ENCODE results near the gene LRMDA.
A peak's percentile ranks its signal among the peaks of the same experiment; 100 is the strongest.

The LRMDA gene

DNA sequence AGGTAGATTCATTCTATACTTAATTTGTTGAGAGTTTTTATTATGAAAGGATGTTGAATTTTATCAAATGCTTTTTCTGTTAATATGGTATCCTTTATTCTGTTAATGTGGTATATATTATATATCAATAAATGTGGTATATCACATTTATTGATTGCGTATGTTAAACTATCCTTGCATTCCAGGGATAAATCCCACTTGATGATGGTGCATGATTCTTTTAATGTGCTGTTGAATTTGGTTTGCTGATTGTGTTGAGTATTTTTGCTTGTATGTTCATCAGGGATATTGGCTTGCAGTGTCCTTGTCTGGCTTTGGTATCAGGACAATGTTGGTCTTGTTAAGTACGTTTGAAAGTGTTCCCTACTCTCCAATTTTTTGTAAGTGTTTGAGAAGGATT lies 11.9 kb downstream of the LRMDA start:
- H3K27me3 Mint-ChIP-seq (ENCODE audit: low read depth) = peaks cover 19% of the 10 kb centered on the region
- peaks cover 13% of the 10 kb centered on the region for H3K4me1 Mint-ChIP-seq
- H3K4me3 Mint-ChIP-seq = no peak overlapping the region
- peaks cover 29% of the 10 kb centered on the region for H3K36me3 Mint-ChIP-seq (ENCODE audit: low read depth)
- H3K27ac Mint-ChIP-seq = no peak overlapping the region
- H3K9me3 Mint-ChIP-seq = peaks cover 45% of the 10 kb centered on the region
- TF ChIP-seq, protein P1, sequence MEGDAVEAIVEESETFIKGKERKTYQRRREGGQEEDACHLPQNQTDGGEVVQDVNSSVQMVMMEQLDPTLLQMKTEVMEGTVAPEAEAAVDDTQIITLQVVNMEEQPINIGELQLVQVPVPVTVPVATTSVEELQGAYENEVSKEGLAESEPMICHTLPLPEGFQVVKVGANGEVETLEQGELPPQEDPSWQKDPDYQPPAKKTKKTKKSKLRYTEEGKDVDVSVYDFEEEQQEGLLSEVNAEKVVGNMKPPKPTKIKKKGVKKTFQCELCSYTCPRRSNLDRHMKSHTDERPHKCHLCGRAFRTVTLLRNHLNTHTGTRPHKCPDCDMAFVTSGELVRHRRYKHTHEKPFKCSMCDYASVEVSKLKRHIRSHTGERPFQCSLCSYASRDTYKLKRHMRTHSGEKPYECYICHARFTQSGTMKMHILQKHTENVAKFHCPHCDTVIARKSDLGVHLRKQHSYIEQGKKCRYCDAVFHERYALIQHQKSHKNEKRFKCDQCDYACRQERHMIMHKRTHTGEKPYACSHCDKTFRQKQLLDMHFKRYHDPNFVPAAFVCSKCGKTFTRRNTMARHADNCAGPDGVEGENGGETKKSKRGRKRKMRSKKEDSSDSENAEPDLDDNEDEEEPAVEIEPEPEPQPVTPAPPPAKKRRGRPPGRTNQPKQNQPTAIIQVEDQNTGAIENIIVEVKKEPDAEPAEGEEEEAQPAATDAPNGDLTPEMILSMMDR (IDR thresholded peaks at IDR 0.05; ENCODE audit: unreplicated experiment in 3 of 3) = no peak

DNA sequence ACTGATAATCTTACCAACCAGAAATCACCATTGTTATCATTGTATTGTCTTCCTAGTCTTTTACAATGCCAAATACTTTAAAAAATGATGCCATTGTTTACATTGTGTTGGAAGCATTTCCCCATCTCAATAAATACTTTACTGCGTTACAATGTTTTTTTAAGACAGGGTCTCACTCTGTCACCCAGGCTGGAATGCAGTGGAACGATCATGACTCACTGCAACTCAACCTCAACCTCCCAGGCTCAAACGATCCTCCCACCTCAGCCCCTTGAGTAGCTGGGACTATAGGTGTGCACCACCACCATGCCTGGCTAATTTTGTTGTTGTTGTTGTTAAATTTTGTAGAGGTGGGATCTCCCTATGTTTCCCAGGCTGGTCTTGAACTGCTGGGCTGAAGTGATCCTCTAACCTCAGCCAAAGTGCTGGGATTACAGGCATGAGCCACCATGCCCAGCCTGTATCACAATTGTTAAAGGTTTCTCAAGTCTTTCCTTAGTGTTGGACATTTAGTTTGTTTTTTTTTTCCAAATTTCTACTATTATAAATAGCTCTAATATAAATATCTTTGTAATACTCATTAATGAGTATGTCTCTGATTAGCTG lies 13.5 kb downstream of the LRMDA start:
- H3K36me3 Mint-ChIP-seq (ENCODE audit: low read depth) = peaks cover 29% of the 10 kb centered on the region
- TF ChIP-seq, protein P1 (IDR thresholded peaks at IDR 0.05; ENCODE audit: unreplicated experiment in 3 of 3) = no peak
- H3K4me1 Mint-ChIP-seq = peaks cover 19% of the 10 kb centered on the region
- H3K9me3 Mint-ChIP-seq = peaks cover 45% of the 10 kb centered on the region
- H3K27me3 Mint-ChIP-seq (ENCODE audit: low read depth) = peaks cover 16% of the 10 kb centered on the region
- no peak overlapping the region for H3K4me3 Mint-ChIP-seq
- H3K27ac Mint-ChIP-seq = no peak overlapping the region

DNA sequence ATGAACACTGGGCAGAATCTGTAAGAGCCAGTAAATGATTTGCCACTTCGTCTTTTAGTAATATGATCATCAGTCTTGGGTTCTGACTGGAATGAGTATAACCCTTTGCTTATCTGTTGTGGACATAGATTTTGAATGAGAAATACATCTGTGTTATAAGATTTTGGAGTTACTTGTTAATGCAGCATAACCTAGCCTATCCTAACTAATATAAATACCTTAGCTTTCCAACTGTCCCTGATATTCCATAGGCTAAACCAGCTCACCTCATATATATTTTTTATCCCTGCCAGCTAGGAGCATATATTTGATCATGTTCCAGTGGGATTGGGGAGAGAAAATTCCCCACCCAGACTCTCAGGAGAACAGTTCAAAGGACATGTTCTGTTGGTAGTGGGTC lies 15.1 kb downstream of the LRMDA start:
- Mint-ChIP-seq H3K27me3 (ENCODE audit: low read depth) (peaks cover 20% of the 10 kb centered on the region), H3K27ac (no peak overlapping the region), H3K36me3 (ENCODE audit: low read depth) (peaks cover 24% of the 10 kb centered on the region), H3K4me3 (no peak overlapping the region), H3K4me1 (peaks cover 35% of the 10 kb centered on the region), H3K9me3 (peaks cover 39% of the 10 kb centered on the region)
- TF ChIP-seq, protein P1 (IDR thresholded peaks at IDR 0.05; ENCODE audit: unreplicated experiment in 3 of 3) = no peak

DNA sequence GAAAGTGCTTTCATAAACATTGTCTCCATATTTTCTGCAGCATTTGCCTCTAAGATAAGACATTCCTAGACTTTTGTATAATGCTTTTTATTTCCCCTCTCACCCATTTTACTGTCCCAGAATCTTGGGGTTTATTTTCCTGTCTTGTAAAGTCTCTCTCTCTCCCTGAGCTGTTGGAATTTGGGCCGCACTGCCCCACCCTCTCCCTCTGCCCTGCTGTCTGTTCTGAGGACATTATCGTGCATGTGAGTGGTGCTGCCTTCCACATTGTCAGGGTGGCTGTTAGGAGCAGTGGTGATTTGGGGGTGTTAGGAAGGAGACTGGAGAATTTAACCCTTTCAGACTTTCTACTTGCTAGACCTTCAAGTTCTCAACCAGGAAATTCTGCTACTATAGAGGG lies 16.7 kb downstream of the LRMDA start:
- no peak overlapping the region for H3K4me3 Mint-ChIP-seq
- peak overlapping the region in 1 of 3 experiments; percentile 21 for H3K27ac Mint-ChIP-seq
- H3K36me3 Mint-ChIP-seq (ENCODE audit: low read depth) = peaks cover 15% of the 10 kb centered on the region
- H3K27me3 Mint-ChIP-seq (ENCODE audit: low read depth) = peaks cover 37% of the 10 kb centered on the region
- TF ChIP-seq, protein P1 (IDR thresholded peaks at IDR 0.05; ENCODE audit: unreplicated experiment in 3 of 3) = no peak
- peaks cover 26% of the 10 kb centered on the region for H3K9me3 Mint-ChIP-seq
- H3K4me1 Mint-ChIP-seq = peaks cover 41% of the 10 kb centered on the region

DNA sequence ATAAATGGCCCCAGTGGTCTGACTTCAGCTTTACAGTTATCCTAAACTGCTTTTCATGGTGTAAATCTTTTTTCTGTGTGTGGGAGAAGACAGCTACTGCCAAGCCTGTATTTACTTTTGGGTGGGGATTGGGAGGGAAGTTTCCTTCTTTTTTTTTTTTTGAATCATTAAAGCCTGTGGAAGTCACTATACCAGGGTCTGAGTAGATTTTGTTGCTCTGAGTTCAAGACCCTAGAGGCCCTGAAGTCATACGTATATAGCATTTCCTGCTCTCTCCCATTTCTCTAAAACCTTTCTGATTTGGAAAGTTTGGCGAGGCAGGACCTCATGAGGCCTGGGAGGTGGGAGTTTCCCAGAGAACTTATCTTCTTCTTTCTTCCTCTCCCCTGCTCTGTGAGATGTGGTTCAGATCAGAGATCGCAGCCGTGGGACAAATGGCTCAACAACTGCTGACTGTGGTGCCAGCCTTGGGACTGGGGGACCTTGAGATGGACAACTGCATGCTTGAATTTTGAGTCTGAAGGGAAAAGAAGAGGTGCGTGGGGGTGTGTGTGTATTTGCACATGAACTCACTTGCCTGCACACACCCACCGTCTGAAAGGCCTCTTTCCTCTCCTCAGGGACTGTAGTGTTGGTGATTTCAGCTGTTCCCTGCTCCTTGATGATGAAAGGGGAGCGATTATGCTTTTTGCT lies 18.1 kb downstream of the LRMDA start:
- TF ChIP-seq, protein P1 (IDR thresholded peaks at IDR 0.05; ENCODE audit: unreplicated experiment in 3 of 3) = no peak
- Mint-ChIP-seq H3K27me3 (ENCODE audit: low read depth) (peaks cover 46% of the 10 kb centered on the region), H3K36me3 (ENCODE audit: low read depth) (peaks cover 4% of the 10 kb centered on the region), H3K9me3 (peaks cover 18% of the 10 kb centered on the region), H3K4me3 (peak overlapping the region in 2 of 3 experiments; percentile 21 to 43), H3K27ac (peak overlapping the region; percentile 8 to 40 (median 18)), H3K4me1 (peaks cover 41% of the 10 kb centered on the region)

DNA sequence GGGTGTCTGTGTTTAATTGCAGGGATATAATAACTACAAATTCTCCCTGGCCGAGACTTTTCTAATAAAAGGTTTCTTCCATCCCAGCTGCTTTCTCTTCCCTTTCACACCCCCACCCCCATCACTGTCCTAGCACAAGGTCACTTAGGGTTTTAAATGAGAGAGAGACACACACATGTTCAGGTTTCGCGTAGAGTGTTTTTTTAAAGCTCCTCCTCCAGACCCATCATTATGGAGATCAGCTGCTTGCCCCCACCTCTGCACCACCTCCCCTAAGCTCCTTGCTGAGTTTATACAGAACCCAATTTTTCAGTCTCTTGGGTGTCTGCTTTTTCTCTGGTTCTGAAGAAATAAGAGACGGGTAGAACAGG lies 18.6 kb downstream of the LRMDA start:
- peaks cover 49% of the 10 kb centered on the region for H3K27me3 Mint-ChIP-seq (ENCODE audit: low read depth)
- peaks cover 41% of the 10 kb centered on the region for H3K4me1 Mint-ChIP-seq
- H3K27ac Mint-ChIP-seq = peak overlapping the region in 2 of 3 experiments; percentile 18 to 40
- TF ChIP-seq, protein P1 (IDR thresholded peaks at IDR 0.05; ENCODE audit: unreplicated experiment in 3 of 3) = no peak
- H3K9me3 Mint-ChIP-seq = peaks cover 18% of the 10 kb centered on the region
- H3K4me3 Mint-ChIP-seq = peak overlapping the region in 2 of 3 experiments; percentile 5 to 27
- H3K36me3 Mint-ChIP-seq (ENCODE audit: low read depth) = peaks cover 4% of the 10 kb centered on the region
